ENCODE data around the gene DNAJC17.

- no peak for TF ChIP-seq CTCF (IDR thresholded peaks at IDR 0.05)
- TF ChIP-seq POLR2A (IDR thresholded peaks at IDR 0.05): no peak
Observed at GRCh38 chr15:40812721-40813425, 5.6 kb upstream of the DNAJC17 start.
